ENCODE measurements around the gene ASL.
A peak's percentile ranks its signal among the peaks of the same experiment; 100 is the strongest.
"Not testable (repeated sequence)": the region's sequence is repeated elsewhere in the genome, so short reads cannot be mapped to it uniquely, and the experiment has no call there.

Gene ASL

GRCh38 chr7:66075590-66076461 is at the start of gene ASL:
ASL (plus strand) TSS chr7:66075819; CDS start chr7:66076082, 263 bp downstream.
- DNase-seq (ENCODE audit: low spot score): peak; percentile 100

- DNase-seq (ENCODE audit: low spot score): not testable (repeated sequence)
Observed at GRCh38 chr7:66028342-66028741, 47.3 kb upstream of the ASL start.

- DNase-seq (ENCODE audit: low spot score): no peak
Observed at GRCh38 chr7:66033471-66034385, 41.9 kb upstream of the ASL start.

GRCh38 chr7:66034436-66035010 is 41.1 kb upstream of the ASL start:
- not testable (repeated sequence) for DNase-seq (ENCODE audit: low spot score)

- DNase-seq (ENCODE audit: low spot score): no peak
Observed at GRCh38 chr7:66036382-66036781, 39.2 kb upstream of the ASL start.

GRCh38 chr7:66036788-66037187 is 38.8 kb upstream of the ASL start:
- no peak for DNase-seq (ENCODE audit: low spot score)

GRCh38 chr7:66039094-66039670 is 36.4 kb upstream of the ASL start:
- DNase-seq (ENCODE audit: low spot score): no peak

- peak; percentile 31 for DNase-seq (ENCODE audit: low spot score)
Observed at GRCh38 chr7:66043681-66044497, 31.7 kb upstream of the ASL start.

GRCh38 chr7:66044498-66044854 is 31.1 kb upstream of the ASL start:
- DNase-seq (ENCODE audit: low spot score): not testable (repeated sequence)

- peak; percentile 68 for DNase-seq (ENCODE audit: low spot score)
Observed at GRCh38 chr7:66047426-66047825, 28.2 kb upstream of the ASL start.

- DNase-seq (ENCODE audit: low spot score): not testable (repeated sequence)
Observed at GRCh38 chr7:66049886-66050285, 25.7 kb upstream of the ASL start.

- no peak for DNase-seq (ENCODE audit: low spot score)
Observed at GRCh38 chr7:66050337-66050957, 25.2 kb upstream of the ASL start.

GRCh38 chr7:66050990-66051448 is 24.6 kb upstream of the ASL start:
- DNase-seq (ENCODE audit: low spot score): peak; percentile 67

- DNase-seq (ENCODE audit: low spot score): no peak
Observed at GRCh38 chr7:66052447-66052846, 23.2 kb upstream of the ASL start.

GRCh38 chr7:66054063-66054462 is 21.6 kb upstream of the ASL start:
- DNase-seq (ENCODE audit: low spot score): no peak

GRCh38 chr7:66055321-66055956 is 20.2 kb upstream of the ASL start:
- no peak for DNase-seq (ENCODE audit: low spot score)

- DNase-seq (ENCODE audit: low spot score): no peak
Observed at GRCh38 chr7:66060796-66061195, 14.8 kb upstream of the ASL start.

GRCh38 chr7:66069732-66070131 is 5.9 kb upstream of the ASL start:
- DNase-seq (ENCODE audit: low spot score): no peak

- DNase-seq (ENCODE audit: low spot score): no peak
Observed at GRCh38 chr7:66070222-66070621, 5.4 kb upstream of the ASL start.

GRCh38 chr7:66072208-66072607 is 3.4 kb upstream of the ASL start:
- not testable (repeated sequence) for DNase-seq (ENCODE audit: low spot score)

All from hepatic stellate cell (primary cell).